ENCODE measurements around the gene F2.

F2 gene

DNA sequence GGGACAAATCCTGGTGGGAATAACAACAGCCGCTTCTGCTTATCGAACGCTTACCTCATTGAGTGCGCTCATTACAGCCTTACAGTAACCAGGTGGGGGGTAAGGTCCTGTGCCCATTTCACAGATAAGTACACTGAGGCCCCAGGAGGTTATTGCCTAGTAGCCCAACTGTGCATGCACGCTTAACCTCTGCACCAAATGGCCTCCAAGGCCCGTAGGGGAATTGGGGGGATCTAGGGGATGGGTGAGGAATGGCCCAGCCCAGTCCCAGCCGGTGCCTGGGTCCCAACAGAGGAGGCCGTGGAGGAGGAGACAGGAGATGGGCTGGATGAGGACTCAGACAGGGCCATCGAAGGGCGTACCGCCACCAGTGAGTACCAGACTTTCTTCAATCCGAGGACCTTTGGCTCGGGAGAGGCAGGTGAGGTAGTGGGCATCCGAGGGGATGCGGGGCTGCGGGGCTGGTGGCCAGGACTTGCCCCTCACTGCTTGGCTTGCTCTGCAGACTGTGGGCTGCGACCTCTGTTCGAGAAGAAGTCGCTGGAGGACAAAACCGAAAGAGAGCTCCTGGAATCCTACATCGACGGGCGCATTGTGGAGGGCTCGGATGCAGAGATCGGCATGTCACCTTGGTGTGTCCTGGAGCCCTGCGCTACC is 7.3 kb downstream of the F2 start:
- no peak for DNase-seq (ENCODE audit: low read depth in 1 of 2, low spot score in 1 of 2)
- TF ChIP-seq JUND (IDR thresholded peaks at IDR 0.05; ENCODE audit: low read depth): no peak
- in situ Hi-C loops (cut with HindIII; ENCODE audit: low pct_unique_long_range_greater_than_20kb, low sequenced_read_pairs): no loop called here

DNA sequence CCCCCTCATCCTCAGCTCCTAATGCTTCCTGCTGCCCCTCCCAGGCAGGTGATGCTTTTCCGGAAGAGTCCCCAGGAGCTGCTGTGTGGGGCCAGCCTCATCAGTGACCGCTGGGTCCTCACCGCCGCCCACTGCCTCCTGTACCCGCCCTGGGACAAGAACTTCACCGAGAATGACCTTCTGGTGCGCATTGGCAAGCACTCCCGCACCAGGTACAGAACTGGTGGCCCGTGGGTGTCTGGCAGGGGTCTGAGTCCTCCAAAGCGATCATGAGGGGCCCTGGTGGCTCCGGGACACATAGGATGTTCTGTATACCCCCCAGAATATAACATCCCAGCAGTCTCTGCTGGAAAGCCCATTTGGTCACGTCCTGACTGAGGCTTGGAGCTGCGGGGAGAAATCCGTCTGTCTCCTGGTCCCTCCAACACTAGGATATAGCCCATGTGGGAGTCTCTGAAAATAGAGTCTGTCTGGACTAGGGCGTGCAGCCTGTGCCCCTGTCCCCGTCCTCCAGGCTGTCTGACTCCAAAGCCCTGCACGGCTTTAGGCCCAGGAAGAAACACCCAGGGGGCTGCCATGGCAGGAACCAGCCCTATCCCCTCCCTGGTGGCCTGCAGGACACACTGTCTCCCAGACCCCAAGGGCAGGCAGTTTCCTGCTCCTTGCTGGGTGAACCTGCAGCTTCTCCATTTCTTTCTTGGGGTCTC is 9.1 kb downstream of the F2 start:
- DNase-seq (ENCODE audit: low read depth in 1 of 2, low spot score in 1 of 2): no peak
- no peak for TF ChIP-seq JUND (IDR thresholded peaks at IDR 0.05; ENCODE audit: low read depth)
- in situ Hi-C loops (cut with HindIII; ENCODE audit: low pct_unique_long_range_greater_than_20kb, low sequenced_read_pairs): no loop called here

DNA sequence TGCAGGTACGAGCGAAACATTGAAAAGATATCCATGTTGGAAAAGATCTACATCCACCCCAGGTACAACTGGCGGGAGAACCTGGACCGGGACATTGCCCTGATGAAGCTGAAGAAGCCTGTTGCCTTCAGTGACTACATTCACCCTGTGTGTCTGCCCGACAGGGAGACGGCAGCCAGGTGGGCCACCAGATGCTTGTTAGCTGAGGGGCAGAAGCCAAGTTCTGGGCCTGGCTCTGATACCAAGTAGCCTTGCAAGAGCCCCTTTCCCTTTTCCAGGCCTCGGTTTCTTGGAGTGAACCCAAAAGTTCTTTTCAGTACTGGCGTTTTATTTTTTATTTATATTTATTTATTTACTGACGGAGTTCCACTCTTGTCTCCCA is 9.6 kb downstream of the F2 start:
- in situ Hi-C loops (cut with HindIII; ENCODE audit: low pct_unique_long_range_greater_than_20kb, low sequenced_read_pairs): no loop called here
- no peak for TF ChIP-seq JUND (IDR thresholded peaks at IDR 0.05; ENCODE audit: low read depth)
- no peak for DNase-seq (ENCODE audit: low read depth in 1 of 2, low spot score in 1 of 2)

DNA sequence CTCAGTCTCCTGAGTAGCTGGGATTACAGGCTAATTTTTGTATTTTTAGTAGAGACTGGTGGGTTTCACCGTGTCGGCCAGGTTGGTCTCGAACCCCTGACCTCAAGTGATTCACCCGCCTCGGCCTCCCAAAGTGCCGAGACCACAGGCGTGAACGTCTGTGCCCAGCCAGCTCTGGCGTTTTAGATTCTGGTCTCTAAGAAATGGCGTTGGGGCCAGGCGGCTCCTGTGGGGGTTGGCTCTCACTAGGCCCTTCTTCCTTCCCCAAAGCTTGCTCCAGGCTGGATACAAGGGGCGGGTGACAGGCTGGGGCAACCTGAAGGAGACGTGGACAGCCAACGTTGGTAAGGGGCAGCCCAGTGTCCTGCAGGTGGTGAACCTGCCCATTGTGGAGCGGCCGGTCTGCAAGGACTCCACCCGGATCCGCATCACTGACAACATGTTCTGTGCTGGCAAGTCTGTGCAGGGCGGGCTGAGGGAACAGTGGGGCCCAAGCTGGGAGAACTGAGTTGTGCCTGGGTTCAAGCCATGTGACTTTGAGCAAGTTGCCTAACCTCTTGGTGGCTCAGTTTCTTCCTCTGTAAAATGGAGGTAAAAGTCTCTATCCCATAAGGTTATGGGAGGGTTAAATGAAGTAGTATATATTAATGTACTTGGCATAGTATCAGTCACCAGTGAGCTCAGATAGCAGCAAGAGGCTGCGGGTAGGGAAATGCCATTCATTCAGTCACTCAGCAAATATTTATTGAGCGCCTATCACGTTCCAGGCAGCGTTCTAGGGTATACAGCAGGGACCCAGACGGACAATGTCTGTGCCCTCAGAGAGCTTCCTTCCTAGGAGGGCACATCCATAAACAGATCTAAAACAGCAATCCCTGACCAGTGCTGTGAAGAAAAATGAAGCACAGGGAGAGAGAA is 10.4 kb downstream of the F2 start:
- no peak for DNase-seq (ENCODE audit: low read depth in 1 of 2, low spot score in 1 of 2)
- in situ Hi-C loops (cut with HindIII; ENCODE audit: low pct_unique_long_range_greater_than_20kb, low sequenced_read_pairs): no loop called here

DNA sequence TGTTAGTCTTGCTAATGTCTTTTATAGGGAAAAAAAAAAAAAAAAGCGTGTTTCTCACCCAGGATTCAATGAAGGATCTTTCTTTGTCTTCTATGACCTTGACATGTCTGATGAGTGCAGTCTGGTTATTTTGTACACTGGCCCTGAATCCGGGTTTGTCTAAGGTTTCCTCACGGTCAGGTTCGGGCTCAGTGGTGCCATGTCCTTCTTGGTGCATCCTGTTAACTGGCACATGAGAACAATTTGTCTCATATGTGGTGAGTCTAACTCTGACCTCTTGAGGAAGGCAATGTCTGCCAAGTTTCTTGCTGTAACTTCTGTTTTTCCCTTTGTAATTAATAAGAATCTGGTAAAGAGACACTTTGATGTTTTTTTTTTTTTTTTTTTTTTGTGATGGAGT is 12.5 kb downstream of the F2 start:
- in situ Hi-C loops (cut with HindIII; ENCODE audit: low pct_unique_long_range_greater_than_20kb, low sequenced_read_pairs): no loop called here
- no peak for TF ChIP-seq JUND (IDR thresholded peaks at IDR 0.05; ENCODE audit: low read depth)
- no peak for DNase-seq (ENCODE audit: low read depth in 1 of 2, low spot score in 1 of 2)

More for the DNA sequence above, 10.4 kb downstream of the F2 start:
- no peak for TF ChIP-seq JUND (IDR thresholded peaks at IDR 0.05; ENCODE audit: low read depth)

DNA sequence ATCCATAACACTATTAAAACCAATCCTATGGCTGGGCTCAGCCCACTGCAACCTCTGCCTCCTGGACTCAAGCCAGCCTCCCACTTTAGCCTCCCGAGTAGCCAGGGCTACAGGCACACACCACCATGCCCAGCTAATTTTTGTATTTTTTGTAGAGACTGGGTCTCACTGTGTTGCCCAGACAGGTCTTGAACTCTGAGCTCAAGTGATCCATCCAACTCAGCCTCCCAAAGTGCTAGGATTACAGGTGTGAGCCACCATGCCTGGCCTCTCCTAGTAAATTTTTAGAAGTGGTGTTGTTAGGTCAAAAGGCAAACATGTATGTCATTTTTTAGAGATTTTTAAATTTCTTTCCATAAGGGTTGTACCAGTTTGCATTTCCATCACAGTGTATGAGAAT is 14.2 kb downstream of the F2 start:
- no peak for TF ChIP-seq JUND (IDR thresholded peaks at IDR 0.05; ENCODE audit: low read depth)
- in situ Hi-C loops (cut with HindIII; ENCODE audit: low pct_unique_long_range_greater_than_20kb, low sequenced_read_pairs): no loop called here
- DNase-seq (ENCODE audit: low read depth in 1 of 2, low spot score in 1 of 2): no peak

DNA sequence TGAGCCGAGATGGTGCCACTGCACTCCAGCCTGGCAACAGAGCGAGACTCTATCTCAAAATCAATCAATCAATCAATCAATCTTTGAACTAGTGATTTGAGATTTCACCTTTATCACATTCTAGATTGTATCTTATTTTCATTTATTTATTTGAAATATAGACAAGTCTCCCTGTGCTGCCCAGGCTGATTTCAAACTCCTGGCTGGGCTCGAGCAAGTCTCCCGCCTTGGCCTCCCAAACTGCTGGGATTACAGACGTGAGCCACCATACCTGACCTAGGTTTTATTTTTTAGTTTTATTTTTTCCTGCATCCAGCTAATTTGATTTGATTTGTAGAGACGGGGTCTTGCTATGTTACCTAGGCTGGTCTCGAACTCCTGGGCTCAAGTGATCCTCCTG is 17.1 kb downstream of the F2 start:
- in situ Hi-C loops (cut with HindIII; ENCODE audit: low pct_unique_long_range_greater_than_20kb, low sequenced_read_pairs): no loop called here
- TF ChIP-seq JUND (IDR thresholded peaks at IDR 0.05; ENCODE audit: low read depth): no peak
- no peak for DNase-seq (ENCODE audit: low read depth in 1 of 2, low spot score in 1 of 2)

DNA sequence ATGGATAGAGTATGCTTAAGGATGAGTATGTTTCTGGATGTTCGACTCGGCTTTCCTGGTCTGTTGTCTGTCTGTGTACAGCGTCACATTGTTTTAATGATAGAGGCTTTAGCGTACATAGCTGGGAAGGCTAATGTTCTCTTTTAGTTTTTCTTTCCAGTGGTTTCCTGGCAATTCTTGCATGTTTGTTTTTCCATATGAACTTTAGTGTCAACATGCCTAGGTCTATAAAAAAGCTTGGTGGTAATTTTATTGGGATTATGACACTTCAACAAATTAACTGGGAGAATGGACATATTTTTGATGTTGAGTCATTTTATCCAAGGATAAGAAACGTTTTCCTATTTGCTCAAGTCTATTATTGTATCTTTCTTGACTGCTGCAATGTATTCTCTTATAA is 17.6 kb downstream of the F2 start:
- TF ChIP-seq JUND (IDR thresholded peaks at IDR 0.05; ENCODE audit: low read depth): no peak
- DNase-seq (ENCODE audit: low read depth in 1 of 2, low spot score in 1 of 2): peak in 1 of 2 experiments; percentile 45
- in situ Hi-C loops (cut with HindIII; ENCODE audit: low pct_unique_long_range_greater_than_20kb, low sequenced_read_pairs): no loop called here

DNA sequence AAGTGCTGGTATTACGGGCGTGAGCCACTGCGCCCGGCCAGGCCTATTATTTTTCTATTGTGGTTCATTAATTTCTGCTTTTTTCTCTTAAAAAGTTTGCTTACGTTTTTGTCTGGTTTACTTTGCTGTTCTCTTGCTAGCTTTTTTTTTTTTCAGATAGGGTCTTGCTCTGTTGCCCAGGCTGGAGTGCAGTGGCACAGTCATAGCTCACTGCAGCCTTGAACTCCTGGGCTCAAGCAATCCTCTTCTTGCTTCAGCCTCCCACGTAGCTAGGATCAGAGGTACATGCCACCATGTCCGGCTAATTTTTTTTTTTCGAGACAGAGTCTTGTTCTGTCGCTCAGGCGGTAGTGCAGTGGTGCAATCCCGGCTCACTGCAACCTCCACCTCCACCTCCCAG is 18.7 kb downstream of the F2 start:
- no peak for DNase-seq (ENCODE audit: low read depth in 1 of 2, low spot score in 1 of 2)
- in situ Hi-C loops (cut with HindIII; ENCODE audit: low pct_unique_long_range_greater_than_20kb, low sequenced_read_pairs): no loop called here
- TF ChIP-seq JUND (IDR thresholded peaks at IDR 0.05; ENCODE audit: low read depth): no peak

DNA sequence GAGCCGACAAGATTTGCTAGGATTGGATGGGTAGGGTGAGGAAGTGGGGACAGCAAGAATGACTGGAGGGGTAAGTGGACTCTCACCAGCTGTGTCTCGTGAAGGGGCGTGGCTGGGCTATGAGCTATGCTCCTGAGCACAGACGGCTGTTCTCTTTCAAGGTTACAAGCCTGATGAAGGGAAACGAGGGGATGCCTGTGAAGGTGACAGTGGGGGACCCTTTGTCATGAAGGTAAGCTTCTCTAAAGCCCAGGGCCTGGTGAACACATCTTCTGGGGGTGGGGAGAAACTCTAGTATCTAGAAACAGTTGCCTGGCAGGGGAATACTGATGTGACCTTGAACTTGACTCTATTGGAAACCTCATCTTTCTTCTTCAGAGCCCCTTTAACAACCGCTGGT is 19.9 kb downstream of the F2 start:
- no peak for TF ChIP-seq JUND (IDR thresholded peaks at IDR 0.05; ENCODE audit: low read depth)
- no peak for DNase-seq (ENCODE audit: low read depth in 1 of 2, low spot score in 1 of 2)
- in situ Hi-C loops (cut with HindIII; ENCODE audit: low pct_unique_long_range_greater_than_20kb, low sequenced_read_pairs): no loop called here

DNA sequence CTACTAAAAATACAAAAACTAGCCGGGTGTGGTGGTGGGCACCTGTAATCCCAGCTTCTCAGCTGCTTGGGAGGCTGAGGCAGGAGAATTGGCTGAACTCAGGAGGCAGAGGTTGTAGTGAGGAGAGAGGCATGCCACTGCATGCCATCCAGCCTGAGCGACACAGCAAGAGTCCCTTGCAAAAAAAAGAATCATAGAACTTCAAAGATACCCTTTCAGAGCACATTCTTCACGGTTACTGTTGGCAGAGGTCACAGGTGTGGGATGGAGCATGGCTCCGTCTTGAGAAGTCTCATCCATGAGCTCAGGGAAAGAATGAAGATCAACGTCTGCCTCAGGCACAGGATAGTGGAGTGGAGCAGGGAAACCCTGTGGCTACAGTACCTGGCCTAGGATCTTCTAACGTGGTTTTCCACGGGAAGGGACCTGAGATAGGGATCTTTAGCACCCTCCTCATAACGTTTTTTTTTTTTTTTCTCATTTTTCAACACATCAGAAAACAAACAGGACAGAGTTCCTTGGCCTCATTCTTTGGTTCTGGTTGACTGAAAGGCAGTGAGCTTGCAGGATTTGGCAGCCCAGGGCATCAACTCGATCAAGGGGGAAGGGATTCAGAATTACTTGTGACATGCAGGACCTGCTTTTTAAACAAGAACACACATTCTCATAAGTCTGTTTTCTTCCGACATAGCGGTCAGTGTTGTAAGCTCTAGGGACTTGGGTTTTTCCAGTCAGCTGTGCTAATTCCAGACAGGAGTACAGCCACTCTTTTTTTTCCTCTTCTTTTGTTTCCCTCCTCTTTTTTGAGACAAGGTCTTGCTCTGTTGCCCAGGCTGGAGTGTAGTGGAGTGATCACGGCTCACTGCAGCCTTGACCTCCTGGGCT is 22.8 kb downstream of the F2 start:
- in situ Hi-C loops (cut with HindIII; ENCODE audit: low pct_unique_long_range_greater_than_20kb, low sequenced_read_pairs): no loop called here
- no peak for DNase-seq (ENCODE audit: low read depth in 1 of 2, low spot score in 1 of 2)
- TF ChIP-seq JUND (IDR thresholded peaks at IDR 0.05; ENCODE audit: low read depth): no peak

DNA sequence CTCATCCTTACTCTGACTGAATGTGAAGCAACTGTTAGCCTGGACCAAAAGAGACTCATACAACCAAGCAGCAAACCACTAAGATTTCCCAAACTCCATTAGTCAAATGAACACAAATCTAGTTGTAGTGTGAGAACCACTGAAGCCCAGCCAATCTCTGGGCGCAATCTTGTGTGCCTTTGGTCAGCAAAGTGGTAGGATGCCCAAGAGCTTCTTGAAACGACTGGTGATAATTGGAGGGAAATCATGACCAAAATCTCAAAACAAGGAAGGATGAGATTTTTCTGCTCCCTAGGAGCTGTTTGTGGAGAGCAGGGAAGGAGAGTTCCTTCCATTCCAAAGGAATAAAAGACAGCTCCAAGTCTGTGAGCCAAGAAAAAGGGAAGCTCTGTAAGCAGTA is 24.0 kb downstream of the F2 start:
- TF ChIP-seq JUND (IDR thresholded peaks at IDR 0.05; ENCODE audit: low read depth): no peak
- in situ Hi-C loops (cut with HindIII; ENCODE audit: low pct_unique_long_range_greater_than_20kb, low sequenced_read_pairs): no loop called here
- no peak for DNase-seq (ENCODE audit: low read depth in 1 of 2, low spot score in 1 of 2)
